Mononuclear cell (primary cell): Measurements from ENCODE around the gene FAM107B. TPM values are rescaled to one million over a fixed set of nuclear protein-coding genes. Genes with fewer than 3 reads are reported as not detected.

Source experiments
- H3K27me3 ChIP-seq: 2 replicates; pipeline ENCODE4 v1.6.0; 2011; ENCODE audit warnings: low read length, control low read depth; ENCODE audit not compliant: insufficient read depth
- H3K4me1 ChIP-seq: 2 replicates; pipeline ENCODE4 v1.5.1; 2011; ENCODE audit warnings: mild to moderate bottlenecking, low read length, control low read depth; ENCODE audit not compliant: insufficient read depth
- H3K4me3 ChIP-seq: 2 replicates; pipeline ENCODE4 v1.5.1; 2011; ENCODE audit warnings: mild to moderate bottlenecking, low read length, moderate library complexity
- H3K9me3 ChIP-seq: 2 replicates; pipeline ENCODE4 v1.5.1; 2011; ENCODE audit warnings: low read depth, mild to moderate bottlenecking, control low read depth, low read length
- total RNA-seq: library from RNA; depleted of rRNA; stranded (reverse); fragments of >200 nt; gene quantifications from one replicate; pipeline ENCODE4 v1.2.3, GENCODE V29; 2012

FAM107B gene
- total RNA-seq, 1 donor: 267 TPM

DNA sequence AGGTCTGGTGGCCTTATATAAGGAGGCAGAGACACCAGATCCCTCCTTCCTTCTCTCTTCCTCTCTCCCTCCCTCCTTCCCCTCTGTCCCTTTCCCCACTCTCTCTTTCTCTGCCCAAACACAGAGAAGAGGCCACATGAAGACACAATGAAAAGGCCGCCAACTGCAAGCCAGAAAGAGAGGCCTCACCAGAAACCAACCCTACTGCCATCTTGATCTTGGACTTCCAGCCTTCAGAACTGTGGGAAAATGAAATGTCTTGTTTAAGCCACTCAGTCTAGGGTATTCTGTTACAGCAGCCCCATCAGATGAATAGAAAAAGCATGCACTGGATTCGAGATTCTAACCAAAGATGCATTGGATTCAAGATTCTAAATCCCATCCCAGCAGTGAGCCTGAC lies 168.1 kb downstream of the FAM107B start:
- H3K4me3 ChIP-seq: no peak overlapping the region
- no peaks in the 10 kb centered on the region for H3K9me3 ChIP-seq
- H3K4me1 ChIP-seq: peaks cover 61% of the 10 kb centered on the region
- no peaks in the 10 kb centered on the region for H3K27me3 ChIP-seq

DNA sequence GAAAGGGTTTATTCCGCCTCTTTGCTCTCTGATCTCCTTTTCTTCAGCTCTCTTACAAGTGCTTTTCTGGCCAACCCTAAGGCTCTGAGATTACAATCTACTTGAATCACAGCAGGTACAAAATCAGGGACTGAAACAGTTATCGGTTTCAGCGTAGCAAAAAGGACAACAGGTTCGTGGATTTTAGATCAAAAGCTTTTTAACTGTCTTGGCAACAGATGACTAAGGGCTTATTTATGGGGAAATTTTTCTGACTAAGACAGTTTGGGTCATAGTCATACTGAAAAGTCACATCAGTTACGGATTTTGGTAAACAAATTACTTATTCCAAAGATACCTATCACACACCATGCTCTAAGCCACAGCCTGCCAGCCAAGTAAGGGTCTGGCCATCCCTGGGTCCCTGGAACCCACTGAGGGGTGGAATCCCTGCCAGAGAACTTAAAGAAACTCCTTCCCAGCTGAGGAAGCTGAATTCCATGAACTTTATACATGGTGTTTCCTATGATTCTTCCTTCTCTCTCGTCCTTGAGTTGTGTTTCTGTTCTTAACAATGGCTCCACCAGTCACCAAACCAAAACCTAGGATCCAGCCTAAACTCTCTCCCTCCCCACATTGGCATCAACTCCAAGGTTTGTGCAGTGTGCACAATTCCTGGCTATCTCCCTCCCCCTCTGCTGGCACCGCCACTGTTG lies 169.3 kb downstream of the FAM107B start:
- peaks cover 70% of the 10 kb centered on the region for H3K4me1 ChIP-seq
- peak overlapping the region; percentile 63 for H3K4me3 ChIP-seq
- no peaks in the 10 kb centered on the region for H3K27me3 ChIP-seq
- no peaks in the 10 kb centered on the region for H3K9me3 ChIP-seq

DNA sequence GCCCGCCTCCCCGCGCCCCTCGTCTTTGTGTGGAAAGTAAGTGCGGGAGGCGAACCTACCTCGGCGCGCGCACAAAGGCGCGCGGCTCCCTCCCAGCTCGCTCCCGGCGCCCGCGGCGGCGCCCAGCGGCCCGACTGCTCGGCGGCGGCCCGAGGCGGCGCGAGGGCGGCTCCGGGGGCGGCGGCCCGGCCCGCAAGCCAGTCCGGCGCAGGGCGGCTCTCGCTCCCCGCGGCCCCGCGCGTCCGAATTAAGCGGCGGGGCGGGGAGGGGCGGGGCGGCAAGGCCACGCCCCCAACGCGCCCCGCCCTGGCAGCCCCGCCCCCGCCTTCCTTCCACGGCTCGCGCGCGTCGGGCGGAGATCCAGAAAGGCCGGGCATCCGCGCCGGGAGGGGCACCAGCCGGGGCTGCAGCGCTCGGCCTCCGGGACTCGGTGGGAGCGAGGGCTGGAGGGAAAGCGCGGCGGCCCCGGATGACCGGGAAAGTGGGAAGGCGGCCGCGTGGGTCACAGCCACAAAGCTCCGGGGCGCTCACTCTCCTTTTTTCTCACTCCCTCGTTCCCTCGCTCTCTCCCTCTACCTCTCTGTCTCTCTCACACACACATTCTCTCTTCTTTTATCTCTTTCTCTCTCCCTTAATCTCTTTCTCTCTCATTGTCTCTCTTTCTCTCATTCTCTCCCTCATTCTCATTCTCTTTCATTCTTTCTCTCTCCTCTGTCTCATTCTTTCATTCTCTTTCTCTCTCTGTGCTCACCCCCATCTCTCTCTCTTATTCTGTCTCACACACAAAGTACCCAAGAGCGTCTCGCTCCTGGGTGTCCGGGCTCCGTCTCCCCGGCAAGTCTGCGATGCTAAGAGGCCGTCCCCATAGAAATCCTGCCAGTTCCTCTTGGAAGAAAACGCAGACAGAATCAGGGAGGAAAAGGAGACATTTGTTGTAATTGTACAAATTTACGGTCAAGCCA lies 170.2 kb downstream of the FAM107B start:
- H3K9me3 ChIP-seq: no peaks in the 10 kb centered on the region
- H3K4me3 ChIP-seq: peak overlapping the region; percentile 63
- peaks cover 73% of the 10 kb centered on the region for H3K4me1 ChIP-seq
- H3K27me3 ChIP-seq: no peaks in the 10 kb centered on the region

DNA sequence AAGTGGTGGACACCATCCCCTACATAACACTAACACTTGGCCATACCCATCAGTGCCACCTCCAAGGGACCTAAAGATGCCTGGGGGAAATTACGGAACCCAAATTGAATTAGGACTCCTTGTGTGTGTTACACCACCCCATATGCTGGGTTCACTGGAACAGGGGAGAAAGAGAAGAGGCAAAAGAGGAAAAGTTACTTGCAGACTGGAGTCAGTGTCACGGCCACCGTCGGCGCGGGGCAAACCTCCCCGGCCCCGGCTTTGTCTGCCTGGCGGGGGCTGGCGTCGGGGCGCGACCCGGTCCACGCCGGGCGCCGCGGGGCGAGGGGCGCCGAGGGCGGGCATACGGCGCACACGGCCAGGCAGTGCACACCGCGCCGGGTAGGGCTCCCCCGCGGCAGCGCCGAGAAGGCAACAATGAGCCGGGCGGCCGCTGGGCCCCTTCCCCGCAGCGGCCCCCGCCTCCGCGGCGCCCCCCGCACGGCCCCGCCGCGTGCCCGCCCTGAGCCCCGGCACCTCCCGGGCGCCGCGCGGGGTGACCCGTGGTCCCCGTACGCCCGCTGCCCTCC lies 171.1 kb downstream of the FAM107B start:
- H3K4me3 ChIP-seq: peak overlapping the region; percentile 63
- no peaks in the 10 kb centered on the region for H3K27me3 ChIP-seq
- H3K9me3 ChIP-seq: no peaks in the 10 kb centered on the region
- peaks cover 73% of the 10 kb centered on the region for H3K4me1 ChIP-seq

DNA sequence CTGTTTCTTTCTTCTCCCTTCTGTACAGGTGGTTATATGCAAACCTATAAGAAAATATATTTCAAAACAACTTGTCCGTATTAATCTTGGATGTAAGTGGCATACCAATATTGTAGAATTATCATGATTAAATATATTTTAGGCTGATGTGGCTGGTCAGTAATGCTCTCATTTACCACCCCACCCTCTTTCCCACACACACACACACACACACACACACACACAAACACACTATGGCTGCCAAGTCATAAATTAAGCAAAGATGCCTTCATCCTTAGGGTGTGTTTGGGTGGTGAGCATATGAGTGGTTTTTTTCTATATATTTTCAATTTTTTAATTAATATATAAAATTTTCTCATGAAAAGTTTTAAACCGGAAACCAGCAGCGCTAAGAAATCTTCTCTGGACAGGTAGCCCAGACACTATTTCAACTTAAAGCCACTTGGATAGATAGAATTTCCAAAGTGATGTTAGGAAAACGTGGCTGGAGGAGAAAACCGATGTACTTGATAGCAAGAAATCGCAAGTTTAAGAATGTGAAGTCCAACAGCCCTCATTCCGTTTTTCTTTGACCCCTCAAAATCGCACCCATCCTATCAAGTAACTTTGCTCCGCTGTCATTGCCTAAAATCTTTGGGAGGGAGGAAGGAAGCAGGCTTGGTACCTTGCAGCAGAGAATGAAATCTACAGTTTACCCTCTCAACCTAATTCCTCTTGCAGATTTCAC lies 171.7 kb downstream of the FAM107B start:
- Histone ChIP-seq H3K4me1 (peaks cover 67% of the 10 kb centered on the region), H3K27me3 (no peaks in the 10 kb centered on the region), H3K4me3 (peak overlapping the region; percentile 63), H3K9me3 (no peaks in the 10 kb centered on the region)

DNA sequence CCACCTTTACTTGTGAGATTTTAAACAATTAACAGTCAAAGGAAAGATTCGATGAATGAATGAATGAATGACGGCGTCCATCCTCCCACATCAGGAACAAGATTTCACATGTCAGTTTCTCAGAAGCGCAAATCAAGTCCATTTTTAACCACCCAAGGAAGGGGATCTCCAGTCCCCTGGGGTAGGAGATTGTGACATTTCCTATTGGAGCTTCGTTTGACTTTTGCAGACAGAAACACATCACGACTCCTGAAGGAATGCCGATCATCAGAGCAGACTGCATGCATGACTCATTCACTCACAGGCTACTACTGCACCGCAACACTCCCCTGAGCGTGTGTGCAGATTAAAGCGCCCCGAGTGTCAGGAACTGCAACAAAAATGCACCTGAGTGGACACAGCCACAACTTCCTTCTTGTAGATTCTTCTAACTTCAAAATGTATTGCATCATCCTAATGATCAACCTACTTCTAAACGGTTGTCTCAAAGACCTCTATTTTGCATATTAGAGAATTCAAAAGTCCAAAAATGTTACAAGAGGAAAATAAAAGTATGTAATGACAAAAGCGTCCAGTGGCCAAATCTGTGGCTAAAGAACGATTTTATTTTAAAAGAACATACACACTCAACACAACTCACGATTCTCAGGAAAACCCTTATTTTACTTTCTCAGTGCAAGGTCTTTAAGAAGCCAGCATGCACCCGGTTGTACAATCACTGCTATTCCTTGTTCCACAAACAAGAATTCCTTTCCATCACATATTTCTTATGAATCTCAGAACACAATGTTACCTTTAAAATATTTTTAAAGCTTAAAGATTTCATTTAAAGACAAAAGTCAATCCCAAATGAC lies 172.6 kb downstream of the FAM107B start:
- Histone ChIP-seq H3K4me1 (peaks cover 63% of the 10 kb centered on the region), H3K4me3 (peak overlapping the region; percentile 63), H3K27me3 (no peaks in the 10 kb centered on the region), H3K9me3 (no peaks in the 10 kb centered on the region)

DNA sequence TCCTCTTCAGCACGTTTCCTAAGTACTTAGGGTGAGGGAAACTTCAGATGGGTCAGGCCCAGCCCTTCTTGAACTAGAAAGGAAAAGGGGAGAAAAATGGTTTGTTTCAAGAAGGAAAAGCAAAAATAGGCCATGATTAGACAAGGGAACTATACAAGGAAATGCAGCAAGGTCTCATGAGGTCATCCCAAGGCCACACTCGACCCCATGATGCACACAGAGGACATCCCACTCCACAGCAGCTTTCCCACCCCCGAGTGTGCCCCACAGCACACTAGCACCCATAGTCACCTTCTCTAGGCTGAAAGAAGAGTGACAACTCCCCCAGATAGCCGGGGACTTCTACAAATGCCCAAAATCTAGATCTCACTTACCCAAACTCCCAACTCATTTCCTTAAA lies 173.4 kb downstream of the FAM107B start:
- Histone ChIP-seq H3K4me3 (no peak overlapping the region), H3K9me3 (no peaks in the 10 kb centered on the region), H3K4me1 (peaks cover 67% of the 10 kb centered on the region), H3K27me3 (no peaks in the 10 kb centered on the region)

DNA sequence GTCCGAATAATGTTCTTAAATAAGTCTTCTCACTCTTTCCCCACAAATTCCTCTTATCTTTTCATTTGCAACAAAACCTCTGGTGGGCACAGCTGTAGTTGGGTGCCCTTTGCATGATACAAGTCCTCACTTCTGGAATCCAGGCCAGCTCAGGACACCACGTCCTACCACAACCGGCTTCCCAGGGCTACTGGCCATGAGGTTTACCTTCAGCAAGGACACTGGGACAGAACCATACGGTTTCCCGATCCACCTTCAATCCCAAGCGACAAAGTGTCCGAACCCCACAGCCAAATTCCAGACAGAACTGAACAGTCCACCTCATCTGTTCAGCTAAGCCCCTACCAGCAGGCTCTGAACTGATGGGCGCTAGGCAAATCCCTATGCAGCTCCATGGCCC lies 174.6 kb downstream of the FAM107B start:
- Histone ChIP-seq H3K4me1 (peaks cover 64% of the 10 kb centered on the region), H3K4me3 (no peak overlapping the region), H3K27me3 (no peaks in the 10 kb centered on the region), H3K9me3 (no peaks in the 10 kb centered on the region)

DNA sequence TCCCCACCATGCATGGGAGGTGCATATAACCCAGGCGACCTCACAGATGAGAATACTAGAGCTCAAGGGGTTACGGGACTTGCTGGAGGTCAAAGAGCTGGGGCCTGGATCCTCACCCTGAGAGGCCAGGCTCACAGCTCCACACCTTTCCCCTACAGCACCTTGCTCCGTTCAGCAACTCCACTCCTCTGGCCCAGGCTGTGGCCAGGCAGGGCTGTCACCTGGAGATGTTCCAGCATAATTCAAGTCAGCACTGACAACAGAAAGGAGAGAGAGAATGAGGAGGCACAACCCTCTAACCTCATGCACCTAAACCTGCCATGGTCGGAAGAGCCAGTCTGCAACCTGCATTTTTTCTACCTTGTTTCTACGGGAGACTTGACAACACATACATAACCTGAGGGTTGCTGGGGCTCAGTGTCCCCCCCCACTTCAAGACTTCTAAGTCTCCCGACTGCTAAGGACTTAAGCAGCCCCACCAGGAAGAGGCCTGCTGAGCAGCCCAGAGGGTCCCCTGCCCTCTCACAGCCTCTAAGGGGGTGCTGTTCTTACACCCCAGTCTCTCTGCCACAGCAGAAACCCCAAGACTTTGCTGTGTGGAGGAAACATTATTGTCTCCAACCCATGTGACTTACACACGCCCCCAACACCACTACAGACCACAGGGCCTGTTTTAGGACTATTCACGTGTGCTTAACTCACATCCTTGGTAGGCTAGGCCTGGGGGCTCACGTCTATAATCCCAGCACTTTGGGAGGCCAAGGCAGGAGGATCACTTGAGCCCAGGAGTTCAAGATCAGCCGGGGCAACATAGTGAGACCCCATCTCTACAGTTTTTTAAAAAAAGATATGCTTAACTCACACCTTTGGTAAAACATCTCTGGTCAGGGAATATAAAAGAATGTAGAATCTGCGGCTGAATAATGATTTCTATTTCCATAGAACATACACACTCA lies 175.6 kb downstream of the FAM107B start:
- H3K4me1 ChIP-seq: peaks cover 59% of the 10 kb centered on the region
- H3K4me3 ChIP-seq: no peak overlapping the region
- no peaks in the 10 kb centered on the region for H3K27me3 ChIP-seq
- no peaks in the 10 kb centered on the region for H3K9me3 ChIP-seq

DNA sequence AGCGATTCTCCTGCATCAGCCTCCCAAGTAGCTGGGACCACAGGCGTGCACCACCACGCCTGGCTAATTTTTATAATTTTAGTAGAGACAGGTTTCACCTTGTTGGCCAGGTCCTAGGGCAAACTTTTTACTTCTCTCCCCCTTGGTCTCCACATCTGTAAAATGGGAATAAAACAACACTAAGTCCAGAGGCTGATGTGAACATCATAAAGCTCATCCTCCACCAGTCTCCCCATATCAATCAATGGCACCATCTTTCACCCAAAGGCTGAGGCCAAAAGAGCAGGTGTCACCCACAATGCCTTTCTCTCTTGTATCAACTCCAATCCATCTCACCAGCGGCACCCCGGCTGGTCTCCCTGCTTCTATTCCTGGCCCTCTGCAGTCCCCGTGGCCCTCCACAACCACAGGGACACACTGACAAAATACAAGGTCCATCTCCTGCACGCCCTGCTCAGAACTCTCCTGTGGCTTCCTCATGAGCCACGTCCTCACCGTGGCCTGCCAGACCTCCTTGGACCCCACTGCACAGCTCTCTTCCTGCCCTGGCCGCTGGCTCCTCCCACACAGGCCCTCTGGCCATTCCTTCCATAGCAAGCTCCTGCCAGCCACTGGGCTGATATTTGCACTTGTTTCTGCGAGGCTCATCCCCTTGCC lies 179.0 kb downstream of the FAM107B start:
- no peaks in the 10 kb centered on the region for H3K27me3 ChIP-seq
- no peaks in the 10 kb centered on the region for H3K9me3 ChIP-seq
- H3K4me1 ChIP-seq: peaks cover 47% of the 10 kb centered on the region

DNA sequence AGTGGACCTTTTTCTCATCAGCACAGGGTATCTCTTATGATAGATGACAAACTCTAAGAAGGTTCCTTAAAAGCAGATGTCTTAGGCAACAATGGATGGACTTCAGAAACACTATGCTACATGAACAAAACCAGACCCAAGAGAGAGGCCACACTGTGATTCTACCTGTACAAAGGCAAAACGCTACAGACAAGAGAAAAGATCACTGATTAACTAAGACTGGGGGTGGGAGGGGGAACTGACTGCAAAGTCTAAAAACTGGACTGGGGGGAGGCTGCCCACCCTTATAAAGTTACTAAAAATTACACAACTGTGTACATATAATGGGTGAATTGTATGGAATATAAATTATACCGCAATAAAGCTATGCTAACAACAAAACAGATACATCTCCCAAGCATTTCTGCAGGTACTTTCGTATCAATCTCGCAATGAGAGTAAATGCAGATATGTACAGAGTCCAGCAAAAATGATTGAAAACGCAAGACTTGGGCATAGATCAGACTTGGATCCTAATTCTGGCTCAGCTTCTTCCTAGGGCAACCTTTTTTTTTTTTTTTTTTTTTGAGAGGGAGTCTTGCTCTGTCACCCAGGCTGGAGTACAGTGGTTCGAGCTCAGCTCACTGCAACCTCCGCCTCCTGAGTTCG lies 179.7 kb downstream of the FAM107B start:
- H3K9me3 ChIP-seq: no peaks in the 10 kb centered on the region
- H3K27me3 ChIP-seq: no peaks in the 10 kb centered on the region
- H3K4me3 ChIP-seq: no peak overlapping the region
- peaks cover 40% of the 10 kb centered on the region for H3K4me1 ChIP-seq

More for the DNA sequence above, 179.0 kb downstream of the FAM107B start:
- H3K4me3 ChIP-seq: no peak overlapping the region

DNA sequence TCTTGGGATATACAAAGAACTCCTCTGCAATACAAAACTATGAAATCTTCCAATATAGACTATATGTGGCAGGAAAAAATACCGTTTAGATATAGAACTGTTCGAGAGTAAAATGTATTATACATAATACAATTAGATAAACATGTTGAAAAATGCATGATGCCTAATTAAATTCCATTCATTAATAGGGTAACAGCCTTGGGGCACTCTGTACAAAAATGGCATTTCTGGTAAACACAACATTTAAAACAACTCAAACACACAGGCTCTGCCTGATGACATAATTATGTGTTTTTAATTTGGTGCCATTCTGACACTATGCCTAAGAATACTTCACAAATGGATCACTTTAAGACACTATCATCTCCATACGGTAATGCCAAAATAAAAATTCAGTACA lies 180.9 kb downstream of the FAM107B start:
- Histone ChIP-seq H3K4me1 (peaks cover 31% of the 10 kb centered on the region), H3K4me3 (no peak overlapping the region), H3K9me3 (no peaks in the 10 kb centered on the region), H3K27me3 (no peaks in the 10 kb centered on the region)
